Measurements from ENCODE around the gene MTERF1.

DNA sequence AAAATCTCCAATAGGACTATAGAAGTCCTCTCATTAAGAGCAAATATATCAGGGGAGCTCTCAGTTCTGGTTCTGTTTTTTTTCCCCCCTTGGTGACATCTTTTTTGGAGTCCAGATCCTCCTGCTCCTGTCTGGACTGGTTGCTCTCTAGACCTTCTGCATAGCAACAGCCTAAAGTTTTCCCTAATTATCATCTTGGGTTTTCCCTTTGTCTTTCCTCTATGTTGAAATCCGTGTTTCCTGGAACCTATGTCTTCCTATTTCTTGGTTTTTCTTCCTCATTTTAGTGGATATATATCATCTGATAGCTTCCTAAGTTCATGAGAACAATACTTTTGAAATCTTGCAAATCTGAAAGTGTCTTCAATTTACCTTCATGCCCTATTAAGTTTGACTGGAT lies 29.7 kb upstream of the MTERF1 start:
- TF ChIP-seq, protein P1, sequence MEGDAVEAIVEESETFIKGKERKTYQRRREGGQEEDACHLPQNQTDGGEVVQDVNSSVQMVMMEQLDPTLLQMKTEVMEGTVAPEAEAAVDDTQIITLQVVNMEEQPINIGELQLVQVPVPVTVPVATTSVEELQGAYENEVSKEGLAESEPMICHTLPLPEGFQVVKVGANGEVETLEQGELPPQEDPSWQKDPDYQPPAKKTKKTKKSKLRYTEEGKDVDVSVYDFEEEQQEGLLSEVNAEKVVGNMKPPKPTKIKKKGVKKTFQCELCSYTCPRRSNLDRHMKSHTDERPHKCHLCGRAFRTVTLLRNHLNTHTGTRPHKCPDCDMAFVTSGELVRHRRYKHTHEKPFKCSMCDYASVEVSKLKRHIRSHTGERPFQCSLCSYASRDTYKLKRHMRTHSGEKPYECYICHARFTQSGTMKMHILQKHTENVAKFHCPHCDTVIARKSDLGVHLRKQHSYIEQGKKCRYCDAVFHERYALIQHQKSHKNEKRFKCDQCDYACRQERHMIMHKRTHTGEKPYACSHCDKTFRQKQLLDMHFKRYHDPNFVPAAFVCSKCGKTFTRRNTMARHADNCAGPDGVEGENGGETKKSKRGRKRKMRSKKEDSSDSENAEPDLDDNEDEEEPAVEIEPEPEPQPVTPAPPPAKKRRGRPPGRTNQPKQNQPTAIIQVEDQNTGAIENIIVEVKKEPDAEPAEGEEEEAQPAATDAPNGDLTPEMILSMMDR (IDR thresholded peaks at IDR 0.05) = no peak
- TF ChIP-seq POLR2AphosphoS5 (IDR thresholded peaks at IDR 0.05; ENCODE audit: insufficient read depth in 1 of 2, low read depth in 1 of 2) = no peak

Data from vagina (tissue), 2 donors.